HG03460 (cell line): ENCODE measurements around the gene TBC1D22B.
A peak's percentile ranks its signal among the peaks of the same experiment; 100 is the strongest.

ENCODE experiments used
- ATAC-seq: cut with Tn5 transposase; IDR thresholded peaks from one replicate; pipeline ENCODE4 v1.9.1; 2021; ENCODE audit not compliant: unreplicated experiment

Gene TBC1D22B

DNA sequence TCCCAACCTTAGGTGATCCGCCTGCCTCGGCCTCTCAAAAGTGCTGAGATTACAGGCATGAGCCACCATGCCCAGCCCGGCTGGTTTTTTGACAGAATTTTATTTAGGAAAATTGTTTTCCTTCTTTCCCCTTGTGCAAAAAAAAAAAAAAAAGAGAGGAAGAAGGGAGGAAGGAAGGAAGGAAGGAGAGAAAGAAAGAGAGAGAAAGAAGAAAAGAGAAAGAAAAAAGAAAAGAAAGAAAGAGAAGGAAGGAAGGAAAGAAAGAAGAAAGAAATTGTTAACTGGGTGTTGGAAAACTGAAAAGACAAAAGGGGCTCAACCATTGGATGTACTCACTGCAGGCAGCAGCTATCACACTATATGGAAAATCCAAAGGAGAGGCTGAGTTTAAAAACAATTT lies 94.8 kb downstream of the TBC1D22B start:
- ATAC-seq: no peak

DNA sequence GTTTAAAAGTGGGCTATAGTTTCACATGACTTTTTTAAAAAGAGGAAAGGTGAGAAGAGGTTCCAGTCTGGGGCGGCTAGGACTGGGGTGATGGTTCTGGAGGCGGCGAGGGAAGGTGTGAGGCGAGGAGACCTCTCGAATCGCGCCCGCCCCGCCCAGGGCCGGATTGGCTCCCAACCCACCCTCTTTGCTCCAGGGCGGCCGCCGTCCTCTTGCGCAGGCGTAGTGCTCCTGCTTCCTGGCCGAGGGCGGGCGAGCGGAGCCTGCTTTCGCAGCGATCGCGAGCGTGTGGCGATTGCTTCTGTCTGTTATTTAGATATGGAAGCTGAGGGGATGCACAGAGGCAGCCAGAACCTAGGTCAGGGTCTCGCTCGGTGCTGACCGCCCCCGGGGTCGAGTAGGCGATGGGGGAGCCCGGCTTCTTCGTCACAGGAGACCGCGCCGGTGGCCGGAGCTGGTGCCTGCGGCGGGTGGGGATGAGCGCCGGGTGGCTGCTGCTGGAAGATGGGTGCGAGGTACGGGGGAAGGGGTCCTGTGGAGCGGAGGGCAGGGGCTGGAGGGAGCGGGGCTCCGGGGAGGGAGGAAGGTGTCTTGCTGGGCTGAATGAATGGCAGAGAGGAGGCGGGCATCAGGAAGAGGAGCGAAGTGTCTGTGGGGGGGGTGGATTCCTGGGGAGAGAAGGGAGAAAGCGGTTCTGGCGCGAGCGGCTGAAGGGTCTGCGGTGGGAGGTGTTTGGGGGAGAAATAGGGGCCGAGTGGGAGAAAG lies 96.4 kb downstream of the TBC1D22B start, which contains the start of gene RNF8:
Gene RNF8 (plus strand): TSS at position 223 of the 765 bp plus-strand sequence. CDS start 182 bp downstream, at position 405.
- ATAC-seq: peak; percentile 90

DNA sequence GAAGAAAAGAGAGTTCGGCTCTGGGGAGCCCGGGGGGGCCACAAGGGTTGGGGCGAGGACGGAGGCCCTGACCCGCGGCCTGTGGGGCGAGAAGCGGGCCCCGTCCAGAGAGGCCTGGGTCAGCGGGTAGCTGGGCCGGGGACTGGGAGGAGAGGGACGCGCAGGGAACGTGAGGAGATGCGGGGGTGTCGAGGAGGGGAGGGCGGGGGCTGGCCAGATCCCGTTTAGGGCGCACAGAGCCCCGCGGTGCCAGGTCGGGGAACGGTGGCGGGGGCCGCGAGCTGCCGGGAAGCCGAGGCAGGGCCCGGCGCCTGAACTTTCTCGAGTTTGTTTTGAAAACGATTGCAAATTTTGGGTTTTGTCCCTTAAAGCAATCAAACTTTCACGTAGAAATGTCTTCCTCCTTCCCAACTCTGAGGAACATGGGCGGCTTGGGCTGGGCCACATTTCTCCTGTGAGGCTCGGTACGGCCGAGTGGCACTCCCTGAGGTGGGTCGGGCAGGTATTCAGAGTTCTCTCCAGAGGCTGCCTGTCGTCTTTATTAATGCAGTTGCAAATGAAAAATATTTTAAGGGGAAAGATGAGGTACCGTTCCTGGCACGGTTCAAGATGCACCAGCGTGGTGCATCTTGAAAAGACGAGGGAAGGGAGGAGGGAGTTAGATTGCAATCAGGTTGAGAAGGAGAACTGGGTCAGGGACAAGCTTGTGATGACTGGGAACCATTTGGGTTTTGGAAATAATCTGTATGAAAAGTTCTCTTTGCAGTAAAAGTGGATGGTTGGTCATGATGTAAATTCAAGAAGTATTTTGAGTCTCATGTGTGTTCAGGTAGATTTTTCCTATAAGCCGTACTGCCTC lies 97.2 kb downstream of the TBC1D22B start:
- ATAC-seq: no peak

GRCh38 chr6:37357288-37357687 lies 99.7 kb downstream of the TBC1D22B start:
- no peak for ATAC-seq

DNA sequence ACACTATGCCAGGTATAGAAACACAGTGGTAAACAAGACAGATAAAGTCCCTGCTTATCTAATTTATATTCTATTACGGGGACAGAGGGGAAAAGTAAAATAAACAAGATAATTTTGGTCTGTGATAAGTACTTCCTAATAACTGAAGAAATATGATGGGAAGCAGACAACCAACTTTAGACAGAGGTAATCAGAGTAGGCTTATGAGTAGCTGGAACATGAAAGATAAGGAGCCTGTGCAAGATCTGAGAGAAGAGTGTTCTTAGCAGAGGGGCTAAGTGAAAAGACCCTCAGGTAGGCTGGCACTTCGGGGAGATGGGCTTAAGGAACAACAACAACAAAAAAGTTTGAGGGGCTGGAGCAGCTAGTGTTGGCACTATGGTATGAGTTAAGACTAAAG lies 100.3 kb downstream of the TBC1D22B start:
- no peak for ATAC-seq

- ATAC-seq: no peak
These were observed 101.5 kb downstream of the TBC1D22B start for GRCh38 chr6:37359039-37359438.

GRCh38 chr6:37362101-37362828 lies 104.7 kb downstream of the TBC1D22B start:
- no peak for ATAC-seq

DNA sequence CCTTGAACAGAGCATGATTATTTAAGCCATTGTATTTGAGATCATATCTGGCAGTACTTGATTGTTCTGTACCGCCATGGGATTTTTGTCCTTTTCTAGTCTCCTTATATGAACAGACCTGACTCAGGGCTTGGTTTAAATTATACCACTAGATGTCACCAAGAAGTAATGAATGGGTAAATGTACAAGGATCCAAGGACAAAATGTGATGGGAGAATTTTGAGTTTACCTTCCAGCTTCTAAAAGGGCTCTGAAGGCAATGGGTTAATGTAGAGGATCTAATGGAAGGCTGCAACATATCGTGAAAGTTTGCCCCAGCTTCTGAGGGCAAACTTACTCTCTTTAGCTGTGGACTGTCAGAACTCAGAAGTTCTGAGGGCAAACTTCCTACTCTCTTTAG lies 108.2 kb downstream of the TBC1D22B start:
- ATAC-seq: no peak

DNA sequence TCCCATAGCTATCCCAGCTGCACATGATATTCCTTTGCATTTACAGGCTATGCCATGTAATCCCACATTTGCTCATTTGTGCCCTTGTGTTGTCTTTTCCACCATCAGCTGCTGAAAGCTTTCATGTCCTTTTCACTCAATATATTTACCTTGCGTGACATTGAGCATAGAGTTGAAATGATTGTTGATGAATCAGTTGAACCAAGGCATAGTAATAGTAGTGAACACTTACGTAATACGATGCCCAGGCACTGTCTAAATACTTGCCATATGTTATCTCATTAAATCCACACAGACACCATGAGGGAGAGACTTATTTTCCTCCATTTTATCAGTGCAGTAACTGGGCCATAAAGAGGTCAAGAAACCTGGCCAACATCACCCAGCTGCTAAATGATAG lies 109.3 kb downstream of the TBC1D22B start:
- ATAC-seq: no peak

DNA sequence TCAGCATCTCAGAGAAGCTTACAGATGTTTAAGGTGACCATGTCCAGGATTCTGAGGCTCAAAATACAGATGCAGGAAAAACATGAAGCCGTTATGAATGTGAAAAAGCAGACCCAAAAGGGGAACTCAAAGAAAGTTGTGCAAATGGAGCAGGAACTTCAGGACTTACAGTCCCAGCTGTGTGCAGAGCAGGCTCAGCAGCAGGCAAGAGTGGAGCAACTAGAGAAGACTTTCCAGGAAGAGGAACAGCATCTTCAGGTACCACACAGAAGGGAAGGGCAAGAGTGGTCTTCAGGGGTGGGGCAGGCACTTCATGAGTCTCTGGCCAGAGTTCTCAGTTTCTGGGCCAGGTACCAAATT lies 111.4 kb downstream of the TBC1D22B start:
- no peak for ATAC-seq

GRCh38 chr6:37369321-37370201 lies 112.0 kb downstream of the TBC1D22B start:
- no peak for ATAC-seq

GRCh38 chr6:37371154-37372083 lies 113.8 kb downstream of the TBC1D22B start:
- no peak for ATAC-seq

DNA sequence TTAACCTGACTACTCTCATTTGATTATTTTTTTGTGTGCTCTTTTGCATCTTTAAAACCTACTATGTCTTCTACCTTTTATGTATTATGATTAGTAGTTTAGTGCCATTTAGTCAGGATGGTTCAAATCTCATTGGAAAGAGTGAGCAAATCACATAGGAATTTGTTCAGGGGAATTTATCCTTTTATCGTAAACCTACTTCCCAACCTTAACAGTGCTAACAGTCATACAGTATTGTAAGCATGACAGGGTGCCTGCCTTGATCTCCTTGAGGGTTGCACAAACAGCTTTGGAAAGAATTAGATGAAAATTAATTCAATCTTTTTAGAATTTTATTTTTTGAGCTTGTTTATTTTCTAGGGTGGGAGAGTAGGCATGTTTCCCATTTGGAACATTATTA lies 114.5 kb downstream of the TBC1D22B start:
- no peak for ATAC-seq

DNA sequence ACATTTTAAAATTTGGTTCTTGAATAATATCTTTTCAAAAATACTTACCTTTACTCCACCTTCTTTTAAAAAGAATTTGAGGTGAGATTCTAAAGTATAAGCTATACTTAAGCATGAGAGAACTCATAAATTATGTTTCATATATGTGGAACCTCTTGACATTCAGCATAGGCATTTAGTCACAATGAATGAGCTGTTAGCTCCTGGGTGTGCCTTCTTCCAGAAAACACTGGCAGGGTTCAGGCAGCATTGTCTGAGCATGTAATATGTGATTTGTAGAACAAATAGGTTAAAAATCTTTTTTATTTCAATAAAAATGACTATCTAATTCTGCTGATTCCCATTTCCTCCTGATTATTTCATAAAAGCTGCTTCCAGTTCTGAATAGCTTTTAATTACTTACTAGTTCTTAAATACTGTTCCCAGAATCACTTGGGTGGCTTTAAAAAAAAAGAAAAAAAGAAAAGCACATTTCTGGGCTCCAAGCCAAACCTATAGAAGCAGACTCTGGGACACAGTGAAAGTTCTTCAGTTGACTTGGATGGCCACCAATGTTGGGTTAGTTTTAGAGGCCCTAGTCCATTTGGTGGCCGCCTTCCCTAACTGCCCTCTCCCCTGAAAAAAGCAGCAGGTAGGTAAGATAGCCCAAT lies 116.4 kb downstream of the TBC1D22B start:
- no peak for ATAC-seq

- no peak for ATAC-seq
These were observed 117.8 kb downstream of the TBC1D22B start for GRCh38 chr6:37375376-37375775.

GRCh38 chr6:37376078-37376743 lies 118.6 kb downstream of the TBC1D22B start:
- no peak for ATAC-seq

DNA sequence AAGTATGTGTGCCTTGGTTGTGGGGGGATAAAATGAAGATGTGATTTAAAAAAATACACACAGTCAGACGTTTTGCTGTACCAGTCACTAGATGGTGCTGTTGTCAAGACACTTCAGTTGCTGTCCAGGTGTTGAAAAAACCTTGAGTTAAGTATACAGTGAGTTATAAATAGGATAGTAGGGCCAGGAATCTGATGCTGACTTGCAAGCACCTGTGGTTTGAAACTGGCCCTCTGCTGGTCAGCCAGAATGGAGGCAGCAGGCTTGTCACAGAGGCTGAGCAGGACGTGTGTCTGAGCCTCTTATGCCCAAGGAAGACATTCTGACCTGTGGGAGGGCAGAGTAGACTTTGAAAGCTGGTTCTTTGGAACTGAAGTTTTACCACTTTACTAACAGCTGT lies 124.0 kb downstream of the TBC1D22B start:
- no peak for ATAC-seq
